ENCODE results near the gene MRPL43. TPM values are rescaled to one million over a fixed set of nuclear protein-coding genes. Genes with fewer than 3 reads are reported as not detected.
A peak's percentile ranks its signal among the peaks of the same experiment; 100 is the strongest.

MRPL43 gene
- total RNA-seq, 2 donors from 2014 or later: 98.3 to 119 TPM

- no peaks in the 10 kb centered on the region for H3K9me3 ChIP-seq
- H3K4me3 ChIP-seq: no peak overlapping the region
- peak overlapping the region in 1 of 2 donors; percentile 69 for H3K27ac ChIP-seq
- WGBS: 86% methylated on average over 2 of the region's 2 CpGs
- peaks cover 0 to 7% of the 10 kb centered on the region in 2 donors for H3K36me3 ChIP-seq
- H3K27me3 ChIP-seq (replicated peaks; ENCODE audit: insufficient read depth): no peaks in the 10 kb centered on the region
- TF ChIP-seq, protein P1, sequence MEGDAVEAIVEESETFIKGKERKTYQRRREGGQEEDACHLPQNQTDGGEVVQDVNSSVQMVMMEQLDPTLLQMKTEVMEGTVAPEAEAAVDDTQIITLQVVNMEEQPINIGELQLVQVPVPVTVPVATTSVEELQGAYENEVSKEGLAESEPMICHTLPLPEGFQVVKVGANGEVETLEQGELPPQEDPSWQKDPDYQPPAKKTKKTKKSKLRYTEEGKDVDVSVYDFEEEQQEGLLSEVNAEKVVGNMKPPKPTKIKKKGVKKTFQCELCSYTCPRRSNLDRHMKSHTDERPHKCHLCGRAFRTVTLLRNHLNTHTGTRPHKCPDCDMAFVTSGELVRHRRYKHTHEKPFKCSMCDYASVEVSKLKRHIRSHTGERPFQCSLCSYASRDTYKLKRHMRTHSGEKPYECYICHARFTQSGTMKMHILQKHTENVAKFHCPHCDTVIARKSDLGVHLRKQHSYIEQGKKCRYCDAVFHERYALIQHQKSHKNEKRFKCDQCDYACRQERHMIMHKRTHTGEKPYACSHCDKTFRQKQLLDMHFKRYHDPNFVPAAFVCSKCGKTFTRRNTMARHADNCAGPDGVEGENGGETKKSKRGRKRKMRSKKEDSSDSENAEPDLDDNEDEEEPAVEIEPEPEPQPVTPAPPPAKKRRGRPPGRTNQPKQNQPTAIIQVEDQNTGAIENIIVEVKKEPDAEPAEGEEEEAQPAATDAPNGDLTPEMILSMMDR (IDR thresholded peaks at IDR 0.05): no peak
- TF ChIP-seq POLR2AphosphoS5 (IDR thresholded peaks at IDR 0.05) (no peak), POLR2A (IDR thresholded peaks at IDR 0.05) (no peak)
- intact Hi-C loops (cut with DNase I): no loop called here
- peaks cover 13% of the 10 kb centered on the region for H3K4me1 ChIP-seq (replicated peaks)
- DNase-seq (ENCODE audit: low spot score): no peak
These were observed 20.0 kb downstream of the MRPL43 start for GRCh38 chr10:100967332-100967731.

- WGBS: 58% methylated on average over 2 of the region's 2 CpGs
- Histone ChIP-seq H3K4me3 (no peak overlapping the region), H3K27me3 (replicated peaks; ENCODE audit: insufficient read depth) (no peaks in the 10 kb centered on the region), H3K9me3 (no peaks in the 10 kb centered on the region), H3K27ac (peak overlapping the region in 1 of 2 donors; percentile 69), H3K4me1 (replicated peaks) (peaks cover 13% of the 10 kb centered on the region), H3K36me3 (peaks cover 0 to 7% of the 10 kb centered on the region in 2 donors)
- DNase-seq (ENCODE audit: low spot score): no peak
- intact Hi-C loops (cut with DNase I): no loop called here
- TF ChIP-seq POLR2A (IDR thresholded peaks at IDR 0.05) (no peak), POLR2AphosphoS5 (IDR thresholded peaks at IDR 0.05) (no peak)
- TF ChIP-seq, protein P1 (IDR thresholded peaks at IDR 0.05): no peak
These were observed 20.4 kb downstream of the MRPL43 start for GRCh38 chr10:100966887-100967286.

- TF ChIP-seq POLR2A (IDR thresholded peaks at IDR 0.05): no peak
- intact Hi-C loops (cut with DNase I): no loop called here
- no peaks in the 10 kb centered on the region for H3K9me3 ChIP-seq
- DNase-seq (ENCODE audit: low spot score): no peak
- 68% methylated on average over 5 of the region's 5 CpGs for WGBS
- H3K4me1 ChIP-seq (replicated peaks): peaks cover 8% of the 10 kb centered on the region
- H3K27ac ChIP-seq: no peak overlapping the region
- no peaks in the 10 kb centered on the region for H3K27me3 ChIP-seq (replicated peaks; ENCODE audit: insufficient read depth)
- H3K4me3 ChIP-seq: no peak overlapping the region
- peaks cover 0 to 7% of the 10 kb centered on the region in 2 donors for H3K36me3 ChIP-seq
These were observed 21.5 kb downstream of the MRPL43 start for GRCh38 chr10:100965820-100966219.

DNA sequence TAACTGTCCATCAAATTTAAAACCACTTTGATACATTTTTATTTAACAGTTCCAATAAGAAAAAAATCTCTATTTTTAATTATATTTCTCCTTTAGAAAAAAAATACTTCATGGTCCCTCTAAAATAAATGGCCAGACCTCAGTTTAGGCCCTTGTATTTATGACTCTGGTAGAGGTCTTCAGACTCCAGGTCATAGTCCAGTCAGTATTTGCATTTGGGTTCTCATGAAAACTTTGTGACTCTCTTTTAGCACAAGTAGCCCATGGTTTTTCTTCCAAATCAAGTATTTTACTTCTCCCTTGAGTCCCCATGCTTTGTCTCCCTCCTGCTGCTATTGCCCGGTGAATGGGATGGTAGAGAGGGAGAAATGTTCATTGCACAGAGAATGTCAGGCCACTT lies 23.5 kb downstream of the MRPL43 start:
- peaks cover 0 to 7% of the 10 kb centered on the region in 2 donors for H3K36me3 ChIP-seq
- no peak for TF ChIP-seq POLR2AphosphoS5 (IDR thresholded peaks at IDR 0.05)
- TF ChIP-seq, protein P1 (IDR thresholded peaks at IDR 0.05): no peak
- TF ChIP-seq POLR2A (IDR thresholded peaks at IDR 0.05): no peak
- H3K27me3 ChIP-seq (replicated peaks; ENCODE audit: insufficient read depth): no peaks in the 10 kb centered on the region
- H3K4me1 ChIP-seq (replicated peaks): peaks cover 7% of the 10 kb centered on the region
- no peak for DNase-seq (ENCODE audit: low spot score)
- no peak overlapping the region for H3K27ac ChIP-seq
- no peak overlapping the region for H3K4me3 ChIP-seq
- H3K9me3 ChIP-seq: no peaks in the 10 kb centered on the region
- intact Hi-C loops (cut with DNase I): no loop called here
- 90% methylated on average over 1 of the region's 1 CpG for WGBS

- Histone ChIP-seq H3K4me3 (no peak overlapping the region), H3K9me3 (no peaks in the 10 kb centered on the region), H3K4me1 (replicated peaks) (no peaks in the 10 kb centered on the region), H3K27ac (no peak overlapping the region), H3K27me3 (replicated peaks; ENCODE audit: insufficient read depth) (no peaks in the 10 kb centered on the region), H3K36me3 (peaks cover 0 to 7% of the 10 kb centered on the region in 2 donors)
- 42% methylated on average over 4 of the region's 4 CpGs for WGBS
- no peak for DNase-seq (ENCODE audit: low spot score)
- intact Hi-C loops (cut with DNase I): no loop called here
- TF ChIP-seq POLR2AphosphoS5 (IDR thresholded peaks at IDR 0.05) (no peak), POLR2A (IDR thresholded peaks at IDR 0.05) (no peak)
- TF ChIP-seq, protein P1 (IDR thresholded peaks at IDR 0.05): no peak
These were observed 24.8 kb downstream of the MRPL43 start for GRCh38 chr10:100962351-100963080.
